ENCODE measurements around the gene GBGT1. TPM values are rescaled to one million over a fixed set of nuclear protein-coding genes. Genes with fewer than 3 reads are reported as not detected.

Gene GBGT1
- total and polyA plus RNA-seq, 2 experiments from 2014 or later, result 3.7 to 22.4 TPM

GRCh38 chr9:133142684-133143622, 20.8 kb downstream of the GBGT1 start (continued):
- TF ChIP-seq, protein P1, sequence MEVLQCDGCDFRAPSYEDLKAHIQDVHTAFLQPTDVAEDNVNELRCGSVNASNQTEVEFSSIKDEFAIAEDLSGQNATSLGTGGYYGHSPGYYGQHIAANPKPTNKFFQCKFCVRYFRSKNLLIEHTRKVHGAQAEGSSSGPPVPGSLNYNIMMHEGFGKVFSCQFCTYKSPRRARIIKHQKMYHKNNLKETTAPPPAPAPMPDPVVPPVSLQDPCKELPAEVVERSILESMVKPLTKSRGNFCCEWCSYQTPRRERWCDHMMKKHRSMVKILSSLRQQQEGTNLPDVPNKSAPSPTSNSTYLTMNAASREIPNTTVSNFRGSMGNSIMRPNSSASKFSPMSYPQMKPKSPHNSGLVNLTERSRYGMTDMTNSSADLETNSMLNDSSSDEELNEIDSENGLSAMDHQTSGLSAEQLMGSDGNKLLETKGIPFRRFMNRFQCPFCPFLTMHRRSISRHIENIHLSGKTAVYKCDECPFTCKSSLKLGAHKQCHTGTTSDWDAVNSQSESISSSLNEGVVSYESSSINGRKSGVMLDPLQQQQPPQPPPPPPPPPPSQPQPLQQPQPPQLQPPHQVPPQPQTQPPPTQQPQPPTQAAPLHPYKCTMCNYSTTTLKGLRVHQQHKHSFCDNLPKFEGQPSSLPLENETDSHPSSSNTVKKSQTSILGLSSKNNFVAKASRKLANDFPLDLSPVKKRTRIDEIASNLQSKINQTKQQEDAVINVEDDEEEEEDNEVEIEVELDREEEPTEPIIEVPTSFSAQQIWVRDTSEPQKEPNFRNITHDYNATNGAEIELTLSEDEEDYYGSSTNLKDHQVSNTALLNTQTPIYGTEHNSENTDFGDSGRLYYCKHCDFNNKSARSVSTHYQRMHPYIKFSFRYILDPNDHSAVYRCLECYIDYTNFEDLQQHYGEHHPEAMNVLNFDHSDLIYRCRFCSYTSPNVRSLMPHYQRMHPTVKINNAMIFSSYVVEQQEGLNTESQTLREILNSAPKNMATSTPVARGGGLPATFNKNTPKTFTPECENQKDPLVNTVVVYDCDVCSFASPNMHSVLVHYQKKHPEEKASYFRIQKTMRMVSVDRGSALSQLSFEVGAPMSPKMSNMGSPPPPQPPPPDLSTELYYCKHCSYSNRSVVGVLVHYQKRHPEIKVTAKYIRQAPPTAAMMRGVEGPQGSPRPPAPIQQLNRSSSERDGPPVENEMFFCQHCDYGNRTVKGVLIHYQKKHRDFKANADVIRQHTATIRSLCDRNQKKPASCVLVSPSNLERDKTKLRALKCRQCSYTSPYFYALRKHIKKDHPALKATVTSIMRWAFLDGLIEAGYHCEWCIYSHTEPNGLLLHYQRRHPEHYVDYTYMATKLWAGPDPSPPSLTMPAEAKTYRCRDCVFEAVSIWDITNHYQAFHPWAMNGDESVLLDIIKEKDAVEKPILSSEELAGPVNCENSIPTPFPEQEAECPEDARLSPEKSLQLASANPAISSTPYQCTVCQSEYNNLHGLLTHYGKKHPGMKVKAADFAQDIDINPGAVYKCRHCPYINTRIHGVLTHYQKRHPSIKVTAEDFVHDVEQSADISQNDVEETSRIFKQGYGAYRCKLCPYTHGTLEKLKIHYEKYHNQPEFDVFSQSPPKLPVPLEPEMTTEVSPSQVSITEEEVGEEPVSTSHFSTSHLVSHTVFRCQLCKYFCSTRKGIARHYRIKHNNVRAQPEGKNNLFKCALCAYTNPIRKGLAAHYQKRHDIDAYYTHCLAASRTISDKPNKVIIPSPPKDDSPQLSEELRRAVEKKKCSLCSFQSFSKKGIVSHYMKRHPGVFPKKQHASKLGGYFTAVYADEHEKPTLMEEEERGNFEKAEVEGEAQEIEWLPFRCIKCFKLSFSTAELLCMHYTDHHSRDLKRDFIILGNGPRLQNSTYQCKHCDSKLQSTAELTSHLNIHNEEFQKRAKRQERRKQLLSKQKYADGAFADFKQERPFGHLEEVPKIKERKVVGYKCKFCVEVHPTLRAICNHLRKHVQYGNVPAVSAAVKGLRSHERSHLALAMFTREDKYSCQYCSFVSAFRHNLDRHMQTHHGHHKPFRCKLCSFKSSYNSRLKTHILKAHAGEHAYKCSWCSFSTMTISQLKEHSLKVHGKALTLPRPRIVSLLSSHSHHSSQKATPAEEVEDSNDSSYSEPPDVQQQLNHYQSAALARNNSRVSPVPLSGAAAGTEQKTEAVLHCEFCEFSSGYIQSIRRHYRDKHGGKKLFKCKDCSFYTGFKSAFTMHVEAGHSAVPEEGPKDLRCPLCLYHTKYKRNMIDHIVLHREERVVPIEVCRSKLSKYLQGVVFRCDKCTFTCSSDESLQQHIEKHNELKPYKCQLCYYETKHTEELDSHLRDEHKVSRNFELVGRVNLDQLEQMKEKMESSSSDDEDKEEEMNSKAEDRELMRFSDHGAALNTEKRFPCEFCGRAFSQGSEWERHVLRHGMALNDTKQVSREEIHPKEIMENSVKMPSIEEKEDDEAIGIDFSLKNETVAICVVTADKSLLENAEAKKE (CRISPR knock-in tag; IDR thresholded peaks at IDR 0.05), result no peak
- TF ChIP-seq EZH2 (IDR thresholded peaks at IDR 0.05; ENCODE audit: low read depth, unreplicated experiment), result no peak
- TF ChIP-seq STAT1 (IDR thresholded peaks at IDR 0.05; ENCODE audit: unreplicated experiment), result no peak
- no peak for TF ChIP-seq ZNF331 (CRISPR knock-in tag; IDR thresholded peaks at IDR 0.05; ENCODE audit: low read depth)
- TF ChIP-seq POLR2AphosphoS5 (IDR thresholded peaks at IDR 0.05; ENCODE audit: low read depth), result no peak

GRCh38 chr9:133141833-133142595, 21.7 kb downstream of the GBGT1 start:
- H3K27me3 Mint-ChIP-seq (ENCODE audit: insufficient read depth, low read depth, poor library complexity), result peaks cover 31% of the 10 kb centered on the region
- H4K20me1 ChIP-seq (replicated peaks; ENCODE audit: insufficient read depth), result peaks cover 11% of the 10 kb centered on the region
- no peaks in the 10 kb centered on the region for H3K27me3 ChIP-seq (ENCODE audit: insufficient read depth)
- H3K9me3 Mint-ChIP-seq, result no peaks in the 10 kb centered on the region
- H3K4me3 ChIP-seq, result no peak overlapping the region
- H3K4me1 Mint-ChIP-seq, result peaks cover 13% of the 10 kb centered on the region; the same call in 2 of the 3 replicates
- no peaks in the 10 kb centered on the region for H3K36me3 ChIP-seq (ENCODE audit: insufficient read depth)
- H2AFZ ChIP-seq, result no peak overlapping the region
- H3K27ac Mint-ChIP-seq, result no peak overlapping the region
- 0 out of 2 replicates have a peak, but pooled peaks cover 7% of the 10 kb centered on the region for H3K79me2 ChIP-seq (replicated peaks; ENCODE audit: insufficient read depth)
- H3K4me1 ChIP-seq (ENCODE audit: insufficient read depth), result no peaks in the 10 kb centered on the region
- DNase-seq (ENCODE audit: low spot score) (no peak), ATAC-seq (no peak)
- H3K4me3 Mint-ChIP-seq, result no peak overlapping the region
- H3K9me2 ChIP-seq (ENCODE audit: insufficient read depth), result no peaks in the 10 kb centered on the region
- H3K36me3 Mint-ChIP-seq (ENCODE audit: low read depth), result no peaks in the 10 kb centered on the region
- no peaks in the 10 kb centered on the region for H3F3A ChIP-seq (replicated peaks; ENCODE audit: low read depth)
- H3K4me2 ChIP-seq, result no peak overlapping the region
- H3K27ac ChIP-seq (ENCODE audit: low read depth), result no peak overlapping the region
- TF ChIP-seq CREB1 (CRISPR knock-in tag; IDR thresholded peaks at IDR 0.05; ENCODE audit: low read depth), result no peak
- TF ChIP-seq, protein P1 (CRISPR knock-in tag; IDR thresholded peaks at IDR 0.05), result no peak
- no peak for TF ChIP-seq EZH2 (IDR thresholded peaks at IDR 0.05; ENCODE audit: low read depth, unreplicated experiment)
- no peak for TF ChIP-seq JUNB (IDR thresholded peaks at IDR 0.05; ENCODE audit: unreplicated experiment)

All from GM23338 (cell line).